Neuronal stem cell (in vitro differentiated cells): Measurements from ENCODE around the gene ARL5B.

ENCODE experiments used
- DNase-seq: peaks from one replicate; pipeline ENCODE4 v3.0.0-alpha.2; 2013; ENCODE audit warnings: low spot score
- H2AFZ ChIP-seq: one replicate; pipeline ENCODE4 v1.6.1; 2013; ENCODE audit warnings: mild to moderate bottlenecking, low read length, inconsistent platforms
- H2AK5ac ChIP-seq: 2 replicates; pipeline ENCODE4 v1.6.1; 2013; ENCODE audit warnings: low read depth, mild to moderate bottlenecking, inconsistent platforms, low read length, moderate library complexity, mixed read lengths
- H2BK120ac ChIP-seq: 2 replicates; pipeline ENCODE4 v1.6.1; 2013; ENCODE audit warnings: low read depth, mild to moderate bottlenecking, inconsistent platforms, low read length, moderate library complexity, mixed read lengths
- H2BK12ac ChIP-seq: one replicate; pipeline ENCODE4 v1.6.1; 2013; ENCODE audit warnings: low read length, inconsistent platforms
- H2BK15ac ChIP-seq: 2 replicates; pipeline ENCODE4 v1.6.1; 2013; ENCODE audit warnings: mild to moderate bottlenecking, low read length, inconsistent platforms, mixed read lengths
- H2BK5ac ChIP-seq: one replicate; pipeline ENCODE4 v1.6.1; 2013; ENCODE audit warnings: inconsistent platforms, mild to moderate bottlenecking, low read length, moderate library complexity
- H3K14ac ChIP-seq: one replicate; pipeline ENCODE4 v1.6.1; 2013; ENCODE audit warnings: low read length, inconsistent platforms
- H3K18ac ChIP-seq: 2 replicates; pipeline ENCODE4 v1.6.1; 2013; ENCODE audit warnings: low read length, inconsistent platforms
- H3K23ac ChIP-seq: 2 replicates; pipeline ENCODE4 v1.6.1; 2013; ENCODE audit warnings: low read depth, mild to moderate bottlenecking, mixed read lengths, low read length, inconsistent platforms; ENCODE audit not compliant: poor library complexity
- H3K27ac ChIP-seq: replicated peaks from 3 replicates; pipeline ENCODE4 v1.5.1; 2013; ENCODE audit warnings: low read length, inconsistent platforms
- H3K27me3 ChIP-seq, 3 experiments: 2 replicates each; pipeline ENCODE4 v1.6.1; 2013; ENCODE audit warnings: low read length in 3 of 3, mild to moderate bottlenecking in 2 of 3, inconsistent platforms in 1 of 3, low read depth in 1 of 3, mixed read lengths in 1 of 3, moderate library complexity in 1 of 3; ENCODE audit not compliant: control insufficient read depth in 3 of 3, insufficient read depth in 3 of 3
- H3K36me3 ChIP-seq, 2 donors: replicated peaks in 1 of 2; 2 replicates each; pipeline ENCODE4 v1.6.1; 2013; ENCODE audit warnings: low read length in 2 of 2; ENCODE audit not compliant: control insufficient read depth in 2 of 2, insufficient read depth in 2 of 2
- H3K4ac ChIP-seq: 2 replicates; pipeline ENCODE4 v1.6.1; 2013; ENCODE audit warnings: inconsistent platforms, mild to moderate bottlenecking, low read length, moderate library complexity
- H3K4me1 ChIP-seq, 2 donors: 1 replicate in 1 of 2; 2 replicates in 1 of 2; pipeline ENCODE4 v1.6.1; 2013; ENCODE audit warnings: low read length in 2 of 2, low read depth in 1 of 2; ENCODE audit not compliant: control insufficient read depth in 2 of 2, insufficient read depth in 1 of 2
- H3K4me2 ChIP-seq: one replicate; pipeline ENCODE4 v1.6.1; 2013; ENCODE audit warnings: mild to moderate bottlenecking, low read length, inconsistent platforms; ENCODE audit not compliant: insufficient read depth, poor library complexity, severe bottlenecking
- H3K4me3 ChIP-seq, 2 donors: 2 replicates each; pipeline ENCODE4 v1.5.1; 2013; ENCODE audit warnings: low read length in 2 of 2, mild to moderate bottlenecking in 2 of 2, inconsistent platforms in 1 of 2, moderate library complexity in 1 of 2
- H3K79me1 ChIP-seq: one replicate; pipeline ENCODE4 v1.6.1; 2013; ENCODE audit warnings: low read depth, mild to moderate bottlenecking, inconsistent platforms, low read length, moderate library complexity
- H3K9ac ChIP-seq: one replicate; pipeline ENCODE4 v1.6.1; 2013; ENCODE audit warnings: mild to moderate bottlenecking, low read depth, low read length, inconsistent platforms; ENCODE audit not compliant: poor library complexity
- H3K9me3 ChIP-seq, 2 donors: replicated peaks in 1 of 2; 2 replicates each; pipeline versions ENCODE3 to v1.6.1; 2013; ENCODE audit warnings: low read length in 2 of 2, mild to moderate bottlenecking in 2 of 2, inconsistent platforms in 1 of 2, low read depth in 1 of 2, mixed read lengths in 1 of 2, moderate library complexity in 1 of 2; ENCODE audit not compliant: control insufficient read depth in 2 of 2, insufficient read depth in 1 of 2
- H4K8ac ChIP-seq: one replicate; pipeline ENCODE4 v1.6.1; 2013; ENCODE audit warnings: low read depth, mild to moderate bottlenecking, inconsistent platforms, low read length, moderate library complexity
- H4K91ac ChIP-seq: one replicate; pipeline ENCODE4 v1.6.1; 2013; ENCODE audit warnings: low read length, low read depth, mild to moderate bottlenecking, inconsistent platforms; ENCODE audit not compliant: poor library complexity
- WGBS, 2 donors: extraction: QIAGEN DNeasy Blood & Tissue Kit; methylation state at CpG; one replicate each; pipeline ENCODE4 v1.1.7; 2013; ENCODE audit warnings: missing lambda C conversion rate in 2 of 2, mixed read lengths in 1 of 2; ENCODE audit not compliant: insufficient read length in 2 of 2, insufficient replicate concordance in 1 of 2; ENCODE audit errors: extremely low coverage in 2 of 2; 5-methylcytosine and 5-hydroxymethylcytosine counted together

The ARL5B gene

GRCh38 chr10:18656724-18657123, 2.5 kb upstream of the ARL5B start:
- H3K27me3 ChIP-seq = no peaks in the 10 kb centered on the region
- no CpG with 5 or more reads among the region's 3 CpGs for WGBS, 2 donors
- H2AK5ac ChIP-seq = no peak overlapping the region
- H3K9me3 ChIP-seq = no peaks in the 10 kb centered on the region
- peaks cover 4 to 9% of the 10 kb centered on the region in 2 donors for H3K4me1 ChIP-seq
- H3K4me2 ChIP-seq = no peak overlapping the region
- H3K79me1 ChIP-seq = no peaks in the 10 kb centered on the region
- no peak overlapping the region for H2BK12ac ChIP-seq
- H4K91ac ChIP-seq = no peak overlapping the region
- no peak overlapping the region for H2BK15ac ChIP-seq
- H3K14ac ChIP-seq = no peak overlapping the region
- H3K4me3 ChIP-seq = no peak overlapping the region
- H3K23ac ChIP-seq = no peak overlapping the region
- H3K18ac ChIP-seq = no peak overlapping the region
- H3K4ac ChIP-seq = no peak overlapping the region
- peaks cover 0 to 23% of the 10 kb centered on the region in 2 donors for H3K36me3 ChIP-seq
- no peak overlapping the region for H3K27ac ChIP-seq
- no peak overlapping the region for H2BK5ac ChIP-seq
- no peak overlapping the region for H4K8ac ChIP-seq
- no peak overlapping the region for H2AFZ ChIP-seq
- no peak for DNase-seq
- H2BK120ac ChIP-seq = no peak overlapping the region
- no peak overlapping the region for H3K9ac ChIP-seq

DNA sequence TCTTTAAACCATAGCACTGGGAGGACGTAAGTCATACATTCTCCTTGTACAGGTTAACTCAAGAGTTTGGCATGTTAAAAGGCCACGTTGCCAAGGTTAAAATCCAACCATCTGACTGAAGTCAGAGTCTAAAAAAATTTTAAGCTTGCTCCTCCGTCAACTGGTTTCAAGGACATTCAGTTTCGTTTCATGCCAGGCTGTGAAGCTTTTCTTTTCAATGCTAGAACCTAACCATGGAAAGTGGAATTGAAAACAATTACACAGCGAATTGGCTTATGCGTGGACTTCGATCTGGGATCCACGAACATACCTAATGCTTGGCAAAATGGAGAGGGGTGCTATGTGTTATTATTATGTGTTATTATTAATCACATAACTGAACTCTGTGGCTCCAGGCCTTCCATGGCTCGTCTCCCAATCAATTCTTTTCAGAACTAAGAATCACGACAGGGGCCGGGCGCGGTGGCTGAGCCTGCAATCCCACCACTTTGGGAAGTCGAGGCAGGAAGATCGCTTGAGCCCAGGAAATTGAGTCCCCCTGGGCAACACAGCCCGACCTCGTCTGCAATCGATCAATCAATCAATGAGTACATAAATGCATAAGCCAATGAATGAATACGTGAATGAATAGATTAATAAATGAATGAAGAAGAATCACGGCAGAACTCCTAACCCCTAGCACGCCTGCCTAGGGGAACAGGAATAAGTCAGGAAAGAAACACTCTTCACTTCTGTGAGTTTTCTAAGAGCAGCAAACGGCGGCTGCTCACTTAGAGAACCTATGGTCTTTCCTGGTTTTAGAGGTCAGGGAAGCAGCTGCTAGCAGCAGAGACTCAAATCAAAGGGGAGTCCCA, 733 bp upstream of the ARL5B start:
- H4K8ac ChIP-seq = no peak overlapping the region
- H3K4me1 ChIP-seq = peaks cover 4 to 9% of the 10 kb centered on the region in 2 donors
- peak overlapping the region; percentile 46 for H3K27ac ChIP-seq
- peak overlapping the region; percentile 93 for H2AFZ ChIP-seq
- peak overlapping the region; percentile 87 for H3K23ac ChIP-seq
- no peaks in the 10 kb centered on the region for H3K27me3 ChIP-seq
- no peak overlapping the region for H2BK15ac ChIP-seq
- no peaks in the 10 kb centered on the region for H3K9me3 ChIP-seq
- H3K36me3 ChIP-seq = peaks cover 2 to 28% of the 10 kb centered on the region in 2 donors
- peak overlapping the region; percentile 88 for H3K9ac ChIP-seq
- H3K79me1 ChIP-seq = no peaks in the 10 kb centered on the region
- no peak for DNase-seq
- peak overlapping the region; percentile 58 for H2AK5ac ChIP-seq
- H2BK120ac ChIP-seq = no peak overlapping the region
- WGBS, 2 donors = no CpG with 5 or more reads among the region's 23 CpGs
- no peak overlapping the region for H3K4ac ChIP-seq
- H2BK12ac ChIP-seq = no peak overlapping the region
- H4K91ac ChIP-seq = no peak overlapping the region
- peak overlapping the region; percentile 59 for H3K18ac ChIP-seq
- H2BK5ac ChIP-seq = no peak overlapping the region
- H3K4me2 ChIP-seq = peak overlapping the region; percentile 74
- peak overlapping the region; percentile 87 to 89 for H3K4me3 ChIP-seq
- no peak overlapping the region for H3K14ac ChIP-seq

- Histone ChIP-seq H3K79me1 (peaks cover 5% of the 10 kb centered on the region), H3K9me3 (peaks cover 0 to 3% of the 10 kb centered on the region in 2 donors), H2BK15ac (no peak overlapping the region), H2AK5ac (peak overlapping the region; percentile 77), H2BK12ac (no peak overlapping the region), H3K14ac (peak overlapping the region; percentile 49), H3K4me1 (peaks cover 4 to 9% of the 10 kb centered on the region in 2 donors), H3K36me3 (peaks cover 2 to 34% of the 10 kb centered on the region in 2 donors), H2AFZ (peak overlapping the region; percentile 93), H3K18ac (peak overlapping the region; percentile 99), H4K8ac (no peak overlapping the region), H3K4ac (peak overlapping the region; percentile 8), H3K9ac (peak overlapping the region; percentile 90), H4K91ac (no peak overlapping the region), H3K4me3 (peak overlapping the region; percentile 89 to 98), H3K23ac (peak overlapping the region; percentile 87), H2BK5ac (peak overlapping the region; percentile 95), H2BK120ac (no peak overlapping the region), H3K27ac (peak overlapping the region; percentile 94), H3K4me2 (peak overlapping the region; percentile 57), H3K27me3 (no peaks in the 10 kb centered on the region)
- DNase-seq = no peak
- WGBS, 2 donors = no CpG with 5 or more reads among the region's 23 CpGs
Measured at GRCh38 chr10:18659819-18660535, 746 bp downstream of the ARL5B start.
